ENCODE measurements around the gene PXMP2.
"Not testable (repeated sequence)": the region's sequence is repeated elsewhere in the genome, so short reads cannot be mapped to it uniquely, and the experiment has no call there.

PXMP2 gene

GRCh38 chr12:132723764-132724140 lies 36.4 kb downstream of the PXMP2 start:
- DNase-seq (ENCODE audit: low spot score): no peak

GRCh38 chr12:132724506-132725241 lies 37.3 kb downstream of the PXMP2 start:
- DNase-seq (ENCODE audit: low spot score): no peak

- DNase-seq (ENCODE audit: low spot score): no peak
Measured at GRCh38 chr12:132726386-132726785, 39.0 kb downstream of the PXMP2 start.

- DNase-seq (ENCODE audit: low spot score): no peak
Measured at GRCh38 chr12:132727091-132727794, 39.9 kb downstream of the PXMP2 start.

GRCh38 chr12:132728502-132728901 lies 41.1 kb downstream of the PXMP2 start:
- no peak for DNase-seq (ENCODE audit: low spot score)

GRCh38 chr12:132729541-132730320 lies 42.3 kb downstream of the PXMP2 start:
- DNase-seq (ENCODE audit: low spot score): no peak

- no peak for DNase-seq (ENCODE audit: low spot score)
Measured at GRCh38 chr12:132730353-132730752, 43.0 kb downstream of the PXMP2 start.

GRCh38 chr12:132731574-132731973 lies 44.2 kb downstream of the PXMP2 start:
- DNase-seq (ENCODE audit: low spot score): no peak

GRCh38 chr12:132734206-132734605 lies 46.8 kb downstream of the PXMP2 start:
- no peak for DNase-seq (ENCODE audit: low spot score)

- DNase-seq (ENCODE audit: low spot score): no peak
Measured at GRCh38 chr12:132735496-132735895, 48.1 kb downstream of the PXMP2 start.

GRCh38 chr12:132736378-132736777 lies 49.0 kb downstream of the PXMP2 start:
- no peak for DNase-seq (ENCODE audit: low spot score)

GRCh38 chr12:132736913-132737312 lies 49.5 kb downstream of the PXMP2 start:
- no peak for DNase-seq (ENCODE audit: low spot score)

GRCh38 chr12:132739600-132740312 lies 52.4 kb downstream of the PXMP2 start:
- no peak for DNase-seq (ENCODE audit: low spot score)

- no peak for DNase-seq (ENCODE audit: low spot score)
Measured at GRCh38 chr12:132740313-132740646, 52.9 kb downstream of the PXMP2 start.

GRCh38 chr12:132740652-132741051 lies 53.3 kb downstream of the PXMP2 start:
- no peak for DNase-seq (ENCODE audit: low spot score)

- DNase-seq (ENCODE audit: low spot score): no peak
Measured at GRCh38 chr12:132741620-132742019, 54.2 kb downstream of the PXMP2 start.

- no peak for DNase-seq (ENCODE audit: low spot score)
Measured at GRCh38 chr12:132743831-132744230, 56.4 kb downstream of the PXMP2 start.

GRCh38 chr12:132746613-132747012 lies 59.2 kb downstream of the PXMP2 start:
- no peak for DNase-seq (ENCODE audit: low spot score)

- DNase-seq (ENCODE audit: low spot score): no peak
Measured at GRCh38 chr12:132747395-132747794, 60.0 kb downstream of the PXMP2 start.

GRCh38 chr12:132747896-132748295 lies 60.5 kb downstream of the PXMP2 start:
- DNase-seq (ENCODE audit: low spot score): no peak

- no peak for DNase-seq (ENCODE audit: low spot score)
Measured at GRCh38 chr12:132748319-132748718, 60.9 kb downstream of the PXMP2 start.

- not testable (repeated sequence) for DNase-seq (ENCODE audit: low spot score)
Measured at GRCh38 chr12:132753670-132754069, 66.3 kb downstream of the PXMP2 start.

All from LoVo (cell line).